GM12878 (cell line): ENCODE results near the gene TNNC2. TPM values are rescaled to one million over a fixed set of nuclear protein-coding genes. Genes with fewer than 3 reads are reported as not detected.

Experiments used
- ATAC-seq: fragments of 200-7000 bp; cut with Tn5 transposase; 3 replicates; pipeline ENCODE4 v1.9.1; 2020; ENCODE audit warnings: mild to moderate bottlenecking, moderate library complexity
- BruUV-seq: library from RNA; stranded (reverse); fragments of 400-500 nt; replicated peaks from 2 replicates; lab custom pipeline; 2021; lab: Mats Ljungman, UMichigan
- CTCF ChIA-PET: fragments of 300-600 bp; sonication (Branson Sonifier 250); formaldehyde crosslinking; extraction: SDS; loops from one replicate; lab custom pipeline; 2021; ENCODE audit warnings: inconsistent platforms; lab: Yijun Ruan, JAX
- POLR2A ChIA-PET: fragments of 350-600 bp; formaldehyde crosslinking; extraction: SDS; loops from one replicate; lab custom pipeline; 2021; ENCODE audit warnings: inconsistent platforms; lab: Charles Lee
- RAD21 ChIA-PET: fragments of 300-600 bp; sonication (Branson Sonifier 250); formaldehyde crosslinking; loops from one replicate; lab custom pipeline; 2023; ENCODE audit warnings: antibody characterized with exemption; ENCODE audit not compliant: unreplicated experiment; lab: Charles Lee
- SMC1A ChIA-PET: fragments of 300-600 bp; sonication (Branson Sonifier 250); formaldehyde crosslinking; loops from one replicate; lab custom pipeline; 2023; ENCODE audit not compliant: unreplicated experiment, uncharacterized antibody; lab: Charles Lee
- DNase-seq: peaks from one replicate; pipeline ENCODE4 v3.0.0-alpha.2; 2011; ENCODE audit warnings: low read depth, low spot score
- FAIRE-seq: peaks from 3 replicates; lab custom pipeline; 2011; peaks lifted over from hg19 to GRCh38; lab: Jason Lieb, UNC
- H2AFZ ChIP-seq: 2 replicates; pipeline ENCODE4 v1.6.0; 2011; ENCODE audit warnings: low read depth, low read length, control low read depth; ENCODE audit not compliant: control insufficient read depth
- H3K27ac ChIP-seq: 2 replicates; pipeline ENCODE4 v1.5.1; 2011; ENCODE audit warnings: control low read depth; ENCODE audit not compliant: control insufficient read depth, insufficient read depth
- H3K27me3 ChIP-seq, 2 experiments: replicated peaks in 1 of 2; 2 replicates each; pipeline versions ENCODE4 v1.6.0 to v1.6.1; 2011; ENCODE audit warnings: low read length in 1 of 2; ENCODE audit not compliant: control insufficient read depth in 2 of 2, insufficient read depth in 2 of 2
- H3K36me3 ChIP-seq, 2 experiments: 2 replicates each; pipeline ENCODE4 v1.5.1; 2011; ENCODE audit warnings: low read length in 1 of 2; ENCODE audit not compliant: control insufficient read depth in 2 of 2, insufficient read depth in 2 of 2
- H3K4me1 ChIP-seq: 2 replicates; pipeline ENCODE4 v1.6.1; 2011; ENCODE audit warnings: mild to moderate bottlenecking, low read length, moderate library complexity, mixed read lengths; ENCODE audit not compliant: control insufficient read depth, insufficient read depth
- H3K4me2 ChIP-seq: 2 replicates; pipeline ENCODE4 v1.6.0; 2011; ENCODE audit warnings: control low read depth; ENCODE audit not compliant: control insufficient read depth, insufficient read depth
- H3K4me3 ChIP-seq: fragments of 200-600 bp; sonication (generic); 2 replicates; pipeline ENCODE4 v1.5.1; 2016
- H3K79me2 ChIP-seq: 2 replicates; pipeline ENCODE4 v1.6.0; 2011; ENCODE audit warnings: low read length; ENCODE audit not compliant: control insufficient read depth, insufficient read depth
- H3K9ac ChIP-seq: 2 replicates; pipeline ENCODE4 v1.8.0; 2011; ENCODE audit warnings: low read length, control low read depth, mixed read lengths; ENCODE audit not compliant: control insufficient read depth, insufficient read depth
- H3K9me3 ChIP-seq: replicated peaks from 3 replicates; pipeline ENCODE4 v1.5.1; 2011; ENCODE audit warnings: mild to moderate bottlenecking, low read length; ENCODE audit not compliant: control insufficient read depth, insufficient read depth
- H4K20me1 ChIP-seq: 2 replicates; pipeline ENCODE4 v1.6.0; 2011; ENCODE audit not compliant: control insufficient read depth, insufficient read depth
- BACH1 ChIP-seq: fragments of 450-650 bp; IDR thresholded peaks from 2 replicates; pipeline ENCODE4 v1.6.1; 2017; ENCODE audit warnings: mild to moderate bottlenecking, borderline replicate concordance
- BRCA1 ChIP-seq: IDR thresholded peaks from 2 replicates; pipeline ENCODE4 v1.6.1; 2011; ENCODE audit warnings: low read depth, low read length, improper control_type of control experiment
- ETV6 ChIP-seq, 2 experiments: fragments of 450-650 bp in 1 of 2; IDR thresholded peaks in 1 of 2; conservative IDR thresholded peaks in 1 of 2; 2 replicates each; pipeline ENCODE4 v1.6.1; 2014; ENCODE audit warnings: antibody characterized with exemption in 1 of 2, borderline replicate concordance in 1 of 2, low read depth in 1 of 2, mild to moderate bottlenecking in 1 of 2, moderate library complexity in 1 of 2
- HDAC6 ChIP-seq: fragments of 200-600 bp; sonication (generic); IDR thresholded peaks from one replicate; pipeline ENCODE4 v1.8.0; 2017; ENCODE audit warnings: antibody characterized with exemption; ENCODE audit not compliant: unreplicated experiment
- KLF5 ChIP-seq: fragments of 450-650 bp; IDR thresholded peaks from 2 replicates; pipeline ENCODE4 v1.6.1; 2014; ENCODE audit warnings: mild to moderate bottlenecking; ENCODE audit not compliant: partially characterized antibody
- MEF2A ChIP-seq: IDR thresholded peaks from 2 replicates; pipeline ENCODE4 v1.6.1; 2011; ENCODE audit warnings: low read depth, mild to moderate bottlenecking, low read length, moderate library complexity; ENCODE audit not compliant: insufficient read depth
- MXI1 ChIP-seq: fragments of 150-350 bp; IDR thresholded peaks from 2 replicates; pipeline ENCODE4 v1.6.1; 2011; ENCODE audit warnings: low read depth, mild to moderate bottlenecking, inconsistent platforms, low read length, improper control_type of control experiment
- RAD21 ChIP-seq: IDR thresholded peaks from 2 replicates; pipeline ENCODE4 v1.6.1; 2011; ENCODE audit warnings: mild to moderate bottlenecking, low read depth, low read length, moderate library complexity; ENCODE audit not compliant: insufficient read depth
- RBBP5 ChIP-seq: fragments of 200-600 bp; sonication (generic); conservative IDR thresholded peaks from 2 replicates; pipeline ENCODE4 v1.6.1; 2016
- RELA ChIP-seq: fragments of 450-650 bp; IDR thresholded peaks from 2 replicates; pipeline ENCODE4 v1.8.0; 2014; ENCODE audit warnings: borderline replicate concordance; ENCODE audit not compliant: partially characterized antibody
- RFX5 ChIP-seq: IDR thresholded peaks from 2 replicates; pipeline ENCODE4 v1.6.1; 2011; ENCODE audit warnings: low read depth, low read length, improper control_type of control experiment
- SIN3A ChIP-seq: IDR thresholded peaks from 2 replicates; pipeline ENCODE4 v1.6.1; 2012; ENCODE audit warnings: low read depth, low read length, improper control_type of control experiment
- SRF ChIP-seq, 2 experiments: IDR thresholded peaks; 2 replicates each; pipeline ENCODE4 v1.6.1; 2011; ENCODE audit warnings: low read depth in 2 of 2, low read length in 2 of 2, mild to moderate bottlenecking in 1 of 2, moderate library complexity in 1 of 2
- YY1 ChIP-seq: IDR thresholded peaks from 2 replicates; pipeline ENCODE4 v1.6.1; 2011; ENCODE audit warnings: low read depth, mild to moderate bottlenecking, low read length
- ZZZ3 ChIP-seq: IDR thresholded peaks from 2 replicates; pipeline ENCODE4 v1.6.1; 2011; ENCODE audit warnings: low read depth; ENCODE audit not compliant: control insufficient read depth, insufficient read length
- WGBS: methylation state at CpG from one replicate; pipeline ENCODE4 v1.1.6; 2016; ENCODE audit warnings: low lambda C conversion rate; ENCODE audit not compliant: insufficient replicate concordance, insufficient coverage; ENCODE audit errors: missing lambda C conversion rate; 5-methylcytosine and 5-hydroxymethylcytosine counted together
- in situ Hi-C: fragments of 300-500 bp; cut with MboI; formaldehyde crosslinking; loops from 9 replicates; pipeline ENCODE4 v1.14.3; 2018; ENCODE audit warnings: mixed read lengths
- intact Hi-C: fragments of 100-400 bp; cut with micrococcal nuclease; formaldehyde crosslinking; loops from one replicate; pipeline ENCODE4 v1.14.2; 2022; ENCODE audit not compliant: unreplicated experiment
- polyA plus RNA-seq, 11 experiments: library from polyadenylated mRNA; depleted of rRNA in 4 of 11; unstranded in 6 of 11; stranded (reverse) in 5 of 11; fragments of >200 nt; fragmentation: Nextera tagmentation in 4 of 11; fragmentation: Illumina TruSeq in 1 of 11; extraction: Ambion mirVana in 4 of 11; extraction: Trizol in 1 of 11; gene quantifications; 1 replicate in 1 of 11; 2 replicates in 10 of 11; pipeline versions ENCODE4 v1.2.1 to v1.2.3, GENCODE V29; 2011 to 2016; ENCODE audit warnings: inconsistent platforms in 2 of 11, missing spikeins in 2 of 11, low read depth in 1 of 11
- total RNA-seq, 4 experiments: library from RNA; depleted of rRNA in 3 of 4; stranded (reverse); fragments of >200 nt in 3 of 4; fragmentation: Illumina TruSeq in 1 of 4; extraction: Trizol in 1 of 4; gene quantifications; 2 replicates each; pipeline versions ENCODE4 v1.2.1 to v1.2.3, GENCODE V29; 2013 to 2021
- TF ChIP-seq, protein P1 (sequence below): IDR thresholded peaks from 2 replicates; pipeline ENCODE4 v1.6.1; 2011; ENCODE audit warnings: low read depth, mild to moderate bottlenecking, low read length, moderate library complexity, borderline replicate concordance; ENCODE audit errors: extremely low read depth

The TNNC2 gene
- total and polyA plus RNA-seq, 10 of the 15 experiments (the other 5 are each of a cell fraction or from before 2014, with no cell fraction given), result 0.37 TPM; not detected in 9

- FAIRE-seq (no peak), ATAC-seq (no peak), DNase-seq (no peak)
- SMC1A ChIA-PET, result interaction anchor here (1.6 kb wide), 1 partner anchor 8 kb away, joined by 4 read pairs; no protein-coding TSS in a partner anchor
- Histone ChIP-seq H3K36me3 (no peaks in the 10 kb centered on the region; a peak in 1 of 4 replicates), H3K27me3 (no peaks in the 10 kb centered on the region), H3K4me1 (no peaks in the 10 kb centered on the region), H3K4me2 (no peak overlapping the region), H3K9me3 (no peaks in the 10 kb centered on the region), H3K27ac (no peak overlapping the region), H2AFZ (no peak overlapping the region), H3K4me3 (no peak overlapping the region), H4K20me1 (no peaks in the 10 kb centered on the region), H3K79me2 (no peaks in the 10 kb centered on the region), H3K9ac (no peak overlapping the region)
- intact Hi-C loops (no loop called here), in situ Hi-C loops (no loop called here)
- 96% methylated on average over 8 of the region's 8 CpGs for WGBS
- TF ChIP-seq RBBP5 (no peak), RFX5 (no peak), KLF5 (no peak), ZZZ3 (no peak)
- CTCF ChIA-PET, result no interaction called here
- RAD21 ChIA-PET, result no interaction called here
- POLR2A ChIA-PET, result no interaction called here
- BruUV-seq, result no TSS peak
Measured at GRCh38 chr20:45848969-45849582, 22.0 kb upstream of the TNNC2 start.

DNA sequence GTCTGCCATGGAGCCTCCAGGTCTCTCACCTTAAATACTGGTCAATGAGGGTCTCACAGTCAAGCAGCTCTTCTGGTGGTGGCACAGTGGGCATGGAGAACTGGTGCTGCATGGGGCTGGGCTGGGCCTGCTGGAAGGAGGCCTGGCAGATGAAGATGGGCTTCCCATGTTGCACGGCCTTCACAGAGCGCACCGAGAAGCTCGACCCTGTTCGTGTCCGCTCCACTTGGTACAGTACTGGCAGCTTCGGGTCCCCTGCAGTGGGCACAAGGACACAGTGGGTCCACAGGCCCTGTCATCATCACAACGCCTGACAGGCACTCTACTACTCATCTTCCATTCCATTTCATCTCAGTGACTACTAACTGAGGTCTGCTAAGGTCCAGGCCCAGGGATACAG lies 21.3 kb upstream of the TNNC2 start:
- intact Hi-C loops, result no loop called here
- 98% methylated on average over 8 of the region's 8 CpGs for WGBS
- in situ Hi-C loops, result no loop called here
- Histone ChIP-seq H3K4me1 (no peaks in the 10 kb centered on the region), H2AFZ (no peak overlapping the region), H3K4me2 (no peak overlapping the region), H3K9ac (no peak overlapping the region), H3K36me3 (peaks cover 2% of the 10 kb centered on the region in 2 experiments; a peak in 3 of 4 replicates), H3K4me3 (no peak overlapping the region)
- SMC1A ChIA-PET, result no interaction called here
- POLR2A ChIA-PET, result no interaction called here
- TF ChIP-seq ETV6 (conservative IDR thresholded peaks at IDR 0.05 in 1 of 2, IDR thresholded peaks at IDR 0.05 in 1 of 2; ENCODE audit: borderline replicate concordance in 1 of 2, low read depth in 1 of 2) (no peak), RAD21 (no peak), BACH1 (no peak), SRF (IDR thresholded peaks at IDR 0.05; ENCODE audit: low read depth in 2 of 2, low read length in 2 of 2) (no peak), YY1 (no peak), MEF2A (no peak), BRCA1 (no peak), SIN3A (no peak), RELA (no peak), MXI1 (no peak), HDAC6 (no peak)
- TF ChIP-seq, protein P1, sequence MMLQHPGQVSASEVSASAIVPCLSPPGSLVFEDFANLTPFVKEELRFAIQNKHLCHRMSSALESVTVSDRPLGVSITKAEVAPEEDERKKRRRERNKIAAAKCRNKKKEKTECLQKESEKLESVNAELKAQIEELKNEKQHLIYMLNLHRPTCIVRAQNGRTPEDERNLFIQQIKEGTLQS, result no peak
- TF ChIP-seq, all 136 proteins: peak for 0
- Histone ChIP-seq H3K27ac (no peak overlapping the region), H3K9me3 (no peaks in the 10 kb centered on the region), H3K27me3 (no peaks in the 10 kb centered on the region), H4K20me1 (no peaks in the 10 kb centered on the region), H3K79me2 (no peaks in the 10 kb centered on the region)
- BruUV-seq, result no TSS peak
- RAD21 ChIA-PET, result no interaction called here
- FAIRE-seq (no peak), ATAC-seq (no peak), DNase-seq (no peak)
- CTCF ChIA-PET, result no interaction called here
